ENCODE measurements around the gene LRP6.

The LRP6 gene

DNA sequence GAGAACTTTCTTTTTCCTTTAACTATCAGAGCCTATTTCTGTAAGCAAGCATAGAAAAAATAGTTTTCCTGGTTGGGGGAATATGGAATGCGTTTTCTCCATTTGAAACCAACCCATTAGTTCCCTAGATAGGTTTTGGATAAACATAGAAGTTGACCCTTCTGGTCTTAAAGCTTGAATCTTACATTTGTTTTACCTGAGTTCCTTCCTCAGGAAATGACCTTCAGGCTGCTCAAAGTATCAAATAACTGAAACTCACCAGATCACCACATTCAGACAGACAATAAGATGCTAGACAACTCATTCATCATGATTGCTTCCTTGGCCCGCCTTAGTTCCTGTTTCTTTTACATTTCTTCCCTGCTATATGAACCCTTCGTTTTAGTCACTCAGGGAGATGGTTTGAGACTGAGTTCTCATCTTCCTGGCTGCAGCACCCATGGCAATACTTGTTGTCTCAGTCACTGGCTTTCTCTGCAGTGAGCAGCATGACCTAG lies 52.2 kb downstream of the LRP6 start:
- DNase-seq (ENCODE audit: low read depth, low spot score), result no peak

DNA sequence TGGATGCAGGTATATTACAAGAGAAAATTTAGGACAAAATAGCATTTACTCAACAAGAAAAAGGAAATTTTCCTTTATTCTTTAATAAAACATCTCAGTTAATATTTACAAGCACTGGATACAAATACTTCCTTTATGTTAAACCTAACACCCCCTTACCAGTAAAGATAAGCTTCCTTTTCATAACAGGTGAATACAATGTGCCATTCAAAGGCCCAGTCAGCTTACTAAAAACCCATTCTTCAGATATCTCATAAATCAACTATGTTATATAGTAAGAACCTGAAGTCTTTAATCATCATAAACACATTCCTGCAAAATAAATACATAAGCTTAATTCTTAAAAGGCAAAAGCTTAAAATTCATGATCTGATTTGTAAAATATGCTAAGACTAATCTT lies 52.6 kb downstream of the LRP6 start:
- DNase-seq (ENCODE audit: low read depth, low spot score), result no peak

DNA sequence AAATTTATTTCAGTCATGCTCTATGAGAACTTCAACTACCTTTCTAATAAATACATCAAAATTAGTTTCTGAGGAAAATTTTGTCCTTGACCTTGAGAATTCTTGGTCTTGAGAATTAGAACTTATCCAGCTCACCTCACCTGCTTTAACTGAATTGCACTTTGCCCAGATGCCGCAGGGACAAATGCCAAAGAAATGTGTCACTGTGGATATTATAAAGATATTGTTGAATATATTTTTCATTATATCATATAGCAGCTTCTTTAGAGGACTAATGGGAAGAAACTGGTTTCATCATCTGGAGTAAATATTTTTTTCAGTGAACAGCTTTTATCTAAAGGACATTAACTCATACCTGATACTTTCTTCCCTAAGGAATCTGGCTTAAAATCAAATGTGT lies 54.1 kb downstream of the LRP6 start:
- DNase-seq (ENCODE audit: low read depth, low spot score), result no peak

DNA sequence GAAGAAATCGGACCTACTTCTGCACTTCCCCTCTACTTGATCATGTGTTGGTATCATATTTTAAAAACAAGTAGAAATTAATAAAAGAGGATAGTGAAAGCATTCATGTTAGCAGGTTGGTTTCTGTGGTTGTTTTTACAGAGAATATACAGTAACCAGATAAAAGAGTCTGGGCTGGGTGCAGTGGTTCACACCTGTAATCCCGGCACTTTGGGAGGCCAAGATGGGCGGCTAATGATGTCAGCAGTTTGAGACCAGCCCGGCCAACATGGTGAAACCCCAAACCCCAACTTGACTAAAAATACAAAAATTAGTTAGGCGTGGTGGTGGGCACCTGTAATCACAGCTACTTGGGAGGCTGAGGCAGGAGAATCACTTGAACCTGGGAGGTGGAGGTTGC lies 55.9 kb downstream of the LRP6 start:
- no peak for DNase-seq (ENCODE audit: low read depth, low spot score)

DNA sequence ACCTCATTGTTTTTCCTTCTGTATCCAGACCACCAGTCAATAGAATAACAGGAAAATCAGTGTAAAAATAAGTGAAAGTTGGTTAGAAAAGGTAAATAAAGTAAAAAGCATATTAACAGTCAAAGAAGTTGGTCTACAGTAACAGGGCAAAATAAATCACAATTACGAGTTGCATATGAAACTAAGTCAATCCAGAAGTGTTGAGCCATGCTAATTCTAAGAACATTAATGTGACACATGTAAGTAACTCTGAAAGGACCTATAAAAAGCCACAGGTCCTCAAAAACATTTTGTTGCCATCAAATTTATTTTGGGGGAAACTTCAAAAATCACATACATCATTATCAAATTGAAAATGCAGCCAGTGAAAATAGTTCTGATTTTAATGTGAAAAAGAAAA lies 56.4 kb downstream of the LRP6 start:
- no peak for DNase-seq (ENCODE audit: low read depth, low spot score)

DNA sequence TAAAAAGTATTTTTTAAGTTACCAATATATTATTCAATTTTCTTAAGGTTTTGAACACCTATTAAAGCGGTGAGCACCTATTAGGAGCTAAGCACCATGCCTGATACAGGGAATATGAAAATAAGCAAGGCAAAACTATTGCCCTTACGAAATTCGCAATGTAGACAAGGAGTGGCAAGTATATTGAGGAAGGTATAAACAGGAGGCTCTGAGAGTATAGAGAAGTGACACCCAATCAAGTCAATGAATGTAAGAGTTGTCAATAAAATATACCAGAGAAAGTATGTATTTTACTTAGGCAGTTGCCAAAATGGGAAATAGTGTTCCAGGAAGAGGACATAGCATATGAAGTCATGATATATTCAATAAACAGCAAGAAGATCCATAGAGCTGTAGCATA lies 57.2 kb downstream of the LRP6 start:
- no peak for DNase-seq (ENCODE audit: low read depth, low spot score)

DNA sequence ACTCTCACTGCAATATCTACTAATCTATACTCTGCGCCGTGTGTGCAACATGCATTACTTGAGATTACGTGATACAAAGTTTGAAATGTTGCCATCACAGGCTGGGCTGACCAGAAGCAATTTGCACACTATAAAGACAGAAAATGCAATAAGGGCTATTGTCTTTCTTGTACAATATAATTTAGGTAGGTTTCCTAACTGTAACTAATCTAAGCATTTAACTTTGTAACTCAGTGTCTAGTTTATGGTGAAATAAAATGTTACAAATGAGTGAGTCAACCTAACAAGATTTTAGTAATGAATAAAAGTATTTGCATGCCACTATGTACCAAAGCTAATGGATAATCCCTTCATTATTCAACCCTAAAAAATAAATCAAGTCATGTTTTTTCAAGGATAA lies 57.8 kb downstream of the LRP6 start:
- DNase-seq (ENCODE audit: low read depth, low spot score), result no peak

DNA sequence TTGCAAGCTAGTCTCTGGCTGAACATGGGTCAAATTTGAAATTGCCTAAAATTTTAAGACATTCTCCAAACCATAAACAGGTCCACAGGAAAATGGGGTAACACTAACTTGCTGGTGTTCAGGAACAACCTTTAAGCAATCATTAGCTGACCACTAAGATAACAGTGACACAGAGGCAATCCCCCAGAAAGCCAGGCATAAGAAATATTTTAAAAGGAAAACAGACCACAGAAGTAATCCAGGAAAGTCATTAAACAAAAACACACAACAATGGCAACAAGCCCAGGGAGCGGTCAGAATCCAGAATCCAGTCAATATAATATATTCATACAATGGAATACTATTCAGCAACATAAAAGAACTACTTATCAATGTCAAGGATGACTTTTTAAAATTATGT lies 59.1 kb downstream of the LRP6 start:
- no peak for DNase-seq (ENCODE audit: low read depth, low spot score)

DNA sequence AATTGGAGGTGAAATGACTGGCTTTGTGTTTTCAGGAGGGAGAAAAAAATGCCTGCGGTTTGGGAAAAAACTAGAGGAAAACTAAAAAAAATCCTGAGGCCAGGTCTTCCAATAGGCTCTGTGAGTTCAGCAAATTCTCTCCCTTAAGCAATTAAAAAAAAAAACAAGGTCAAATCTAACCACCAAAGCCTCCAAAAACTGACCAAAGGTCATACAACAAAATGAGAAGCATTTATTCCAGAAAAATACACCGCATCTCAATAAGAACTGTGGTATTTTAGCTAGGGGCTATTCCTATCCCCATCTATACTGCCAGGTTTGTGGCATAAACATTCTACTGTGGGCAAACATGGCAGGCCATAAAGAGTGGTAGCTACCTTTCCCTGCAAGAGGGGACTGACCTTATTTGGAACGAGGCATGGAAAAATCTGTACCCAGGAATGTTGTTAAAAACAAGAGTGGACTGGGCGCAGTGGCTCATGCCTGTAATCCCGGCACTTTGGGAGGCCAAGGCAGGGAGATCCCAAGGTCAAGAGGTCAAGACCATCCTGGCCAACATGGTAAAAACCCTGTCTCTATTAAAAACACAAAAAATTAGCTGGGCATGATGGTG lies 60.0 kb downstream of the LRP6 start:
- no peak for DNase-seq (ENCODE audit: low read depth, low spot score)

DNA sequence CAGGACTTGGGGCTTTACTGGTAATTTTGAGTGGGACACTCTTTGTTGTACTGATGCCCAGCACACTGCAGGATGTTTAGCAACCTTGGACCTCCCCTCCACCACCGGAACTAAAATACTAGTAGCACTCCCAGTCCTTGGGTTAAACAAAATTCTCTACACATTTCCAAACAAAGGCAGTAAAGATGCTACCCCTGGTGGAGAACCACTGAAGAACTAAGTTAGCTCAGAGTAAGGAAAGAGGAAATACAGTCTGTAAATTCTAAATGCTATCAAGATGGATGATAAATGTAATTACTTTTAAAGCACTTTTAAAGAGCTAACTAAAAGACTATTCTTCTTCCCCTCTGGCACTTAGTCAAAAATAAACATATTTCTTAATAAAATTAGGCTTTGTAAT lies 64.1 kb downstream of the LRP6 start:
- DNase-seq (ENCODE audit: low read depth, low spot score), result no peak

DNA sequence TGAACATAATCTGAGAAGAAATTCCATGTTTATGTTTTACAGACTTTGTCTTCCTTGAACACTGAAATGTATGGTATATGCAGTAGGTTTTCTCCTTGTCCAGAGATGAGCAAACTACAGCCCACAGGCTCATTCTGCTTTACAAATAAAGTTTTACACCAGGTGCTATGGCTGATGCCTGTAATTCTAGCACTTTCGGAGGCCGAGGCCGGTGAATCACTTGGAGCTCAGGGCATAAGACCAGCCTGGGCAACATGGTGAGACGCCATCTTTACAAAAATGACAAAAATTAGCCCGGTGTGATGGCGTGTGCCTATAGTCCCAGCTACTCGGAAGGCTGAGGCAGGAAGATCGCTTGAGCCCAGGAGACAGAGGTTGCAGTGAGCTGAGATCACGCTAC lies 64.7 kb downstream of the LRP6 start:
- no peak for DNase-seq (ENCODE audit: low read depth, low spot score)

DNA sequence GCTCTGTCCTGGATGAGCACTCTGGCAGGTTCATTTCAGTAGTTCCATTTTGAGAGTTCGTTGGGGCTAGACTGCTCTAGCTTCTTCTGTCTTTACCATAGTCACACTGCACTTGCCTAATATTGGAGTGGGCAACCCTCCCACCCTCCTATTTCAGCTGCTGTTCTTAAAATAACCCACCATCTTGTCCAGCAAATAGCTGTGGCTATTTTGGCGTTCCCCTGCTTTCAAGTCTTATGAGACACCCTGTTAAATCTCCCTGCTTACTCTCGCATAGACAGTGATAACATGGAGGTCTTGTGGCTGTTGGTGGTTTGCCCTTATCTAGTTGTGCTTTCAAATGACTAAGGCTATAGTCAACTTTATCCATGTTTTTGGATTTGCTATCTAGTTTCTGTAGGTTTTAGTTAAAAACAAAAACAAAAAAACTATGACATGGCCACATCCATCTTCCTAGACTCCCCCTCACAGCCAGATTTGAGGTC lies 65.5 kb downstream of the LRP6 start:
- no peak for DNase-seq (ENCODE audit: low read depth, low spot score)

DNA sequence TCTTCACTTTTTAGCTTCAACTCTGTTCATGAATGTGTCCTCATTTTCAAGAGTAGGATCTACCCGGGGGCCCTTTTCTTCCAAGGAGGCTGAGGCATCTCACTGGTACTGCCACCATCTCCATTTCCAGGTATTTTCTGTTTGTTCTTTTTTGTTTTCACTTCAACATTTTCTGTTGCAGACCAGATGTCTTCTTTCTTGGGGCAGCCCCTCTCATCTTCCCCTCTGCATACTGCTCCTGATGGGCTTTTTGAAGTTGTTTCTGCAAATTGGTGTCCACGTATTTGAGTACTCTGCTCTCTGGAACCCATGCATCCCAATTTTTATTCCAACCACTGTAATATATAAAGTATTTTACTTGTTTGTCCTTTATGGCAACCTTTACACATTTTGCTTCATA lies 66.5 kb downstream of the LRP6 start:
- no peak for DNase-seq (ENCODE audit: low read depth, low spot score)

DNA sequence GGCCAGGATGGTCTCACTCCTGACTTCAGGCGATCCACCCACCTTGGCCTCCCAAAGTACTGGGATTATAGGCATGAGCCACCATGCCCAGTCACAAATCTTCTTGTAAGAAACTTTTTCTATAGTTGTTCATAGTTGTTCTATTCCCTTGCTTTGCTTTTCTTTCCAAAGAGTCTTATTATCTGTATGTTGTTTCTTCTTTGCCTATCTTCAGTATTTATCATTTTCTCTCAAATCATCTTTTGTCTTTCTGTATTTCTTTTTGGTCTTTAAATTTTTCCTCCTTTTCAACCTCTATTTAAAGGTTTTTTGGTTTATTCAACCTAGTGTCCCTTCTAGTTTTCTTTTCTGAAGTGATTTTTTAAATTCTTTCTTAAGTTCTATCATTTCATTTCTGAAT lies 68.7 kb downstream of the LRP6 start:
- DNase-seq (ENCODE audit: low read depth, low spot score), result no peak

DNA sequence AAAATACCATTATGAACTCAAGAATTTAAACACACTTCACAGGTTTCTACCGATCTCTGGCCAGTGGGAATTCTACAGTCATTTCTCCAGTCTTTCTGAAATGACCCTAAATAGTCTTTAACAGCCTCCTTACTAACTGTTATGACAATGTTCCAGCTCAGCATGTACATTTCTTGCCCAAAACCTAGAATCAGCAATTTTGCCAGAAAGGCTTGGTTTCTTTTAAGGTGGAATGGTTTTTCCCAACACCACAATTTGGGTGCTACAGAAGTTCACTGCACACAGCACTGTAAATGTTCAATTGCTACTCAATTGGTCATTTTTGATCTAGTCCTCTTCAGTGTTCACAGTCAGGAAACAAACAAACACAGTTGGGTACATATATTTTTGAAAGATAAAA lies 69.7 kb downstream of the LRP6 start:
- no peak for DNase-seq (ENCODE audit: low read depth, low spot score)

DNA sequence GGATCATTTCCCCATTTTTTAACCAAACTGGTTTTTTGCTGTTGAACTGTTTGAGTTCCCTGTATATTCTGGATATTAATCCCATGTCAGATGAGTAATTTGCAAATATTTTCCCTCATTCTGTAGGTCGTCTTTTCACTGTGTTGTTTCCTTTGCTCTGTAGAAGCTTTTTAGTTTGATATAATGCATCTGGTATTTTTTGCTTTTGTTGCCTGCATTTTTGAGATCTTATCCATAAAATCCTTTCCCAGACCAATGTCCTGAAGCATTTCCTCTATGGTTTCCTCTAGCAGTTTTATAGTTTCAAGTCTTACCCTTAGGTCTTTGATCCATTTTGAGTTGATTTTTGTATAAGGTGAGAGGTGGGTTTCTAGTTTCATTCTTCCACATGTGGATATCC lies 71.3 kb downstream of the LRP6 start:
- DNase-seq (ENCODE audit: low read depth, low spot score), result no peak

DNA sequence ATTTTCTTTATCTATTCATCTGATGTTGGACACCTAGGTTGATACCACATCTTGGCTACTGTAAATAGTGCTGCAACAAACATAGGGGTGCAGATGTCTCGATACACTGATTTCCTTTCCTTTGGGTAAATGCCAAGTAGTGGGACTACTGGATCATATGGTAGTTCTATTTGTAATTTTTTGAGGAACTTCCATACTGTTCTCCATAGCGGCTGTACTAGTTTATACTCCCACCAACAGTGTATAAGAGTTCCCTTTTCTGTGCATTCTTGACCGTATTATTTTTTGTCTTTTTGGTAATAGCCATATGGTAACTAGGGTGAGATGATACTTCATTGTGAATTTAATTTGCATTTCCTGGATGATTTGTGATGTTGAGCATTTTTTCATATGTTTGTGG lies 71.8 kb downstream of the LRP6 start:
- no peak for DNase-seq (ENCODE audit: low read depth, low spot score)

DNA sequence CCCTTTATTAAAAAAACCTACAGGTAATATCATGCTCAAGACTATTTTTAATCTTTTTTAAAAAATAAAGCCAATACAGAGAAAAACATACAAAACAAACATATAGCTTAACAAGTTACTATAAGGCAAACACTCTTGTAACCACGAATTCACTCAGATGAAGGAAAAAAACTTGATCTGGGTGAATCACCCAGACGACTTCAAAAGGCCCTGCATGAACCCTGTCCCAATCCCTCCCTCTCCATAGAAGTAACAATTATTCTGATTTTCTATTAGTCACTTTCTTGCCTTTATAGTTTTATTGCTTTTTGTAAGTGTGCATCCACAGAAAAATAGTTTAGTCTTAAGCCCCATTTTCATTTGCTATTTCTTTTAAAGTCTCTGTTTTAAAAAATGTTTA lies 72.6 kb downstream of the LRP6 start:
- no peak for DNase-seq (ENCODE audit: low read depth, low spot score)

DNA sequence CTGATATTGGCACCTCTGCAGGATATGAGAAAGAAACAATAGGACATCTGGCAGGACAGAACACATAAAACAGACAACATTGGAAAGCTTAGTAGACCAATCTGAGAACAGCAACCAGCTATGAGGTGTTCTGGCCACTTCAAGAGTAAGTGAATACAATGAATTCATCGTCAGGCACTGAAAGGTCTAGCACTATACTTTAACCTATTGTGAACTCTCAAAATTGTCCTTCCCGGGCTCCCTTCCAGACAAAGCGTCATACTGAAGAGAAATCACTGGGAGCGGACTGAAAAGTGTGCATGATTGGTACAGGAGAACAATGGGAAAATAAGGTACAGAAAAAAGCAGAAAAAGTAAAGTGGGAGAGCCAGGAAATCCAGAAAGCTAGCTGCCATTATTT lies 75.8 kb downstream of the LRP6 start:
- DNase-seq (ENCODE audit: low read depth, low spot score), result no peak

DNA sequence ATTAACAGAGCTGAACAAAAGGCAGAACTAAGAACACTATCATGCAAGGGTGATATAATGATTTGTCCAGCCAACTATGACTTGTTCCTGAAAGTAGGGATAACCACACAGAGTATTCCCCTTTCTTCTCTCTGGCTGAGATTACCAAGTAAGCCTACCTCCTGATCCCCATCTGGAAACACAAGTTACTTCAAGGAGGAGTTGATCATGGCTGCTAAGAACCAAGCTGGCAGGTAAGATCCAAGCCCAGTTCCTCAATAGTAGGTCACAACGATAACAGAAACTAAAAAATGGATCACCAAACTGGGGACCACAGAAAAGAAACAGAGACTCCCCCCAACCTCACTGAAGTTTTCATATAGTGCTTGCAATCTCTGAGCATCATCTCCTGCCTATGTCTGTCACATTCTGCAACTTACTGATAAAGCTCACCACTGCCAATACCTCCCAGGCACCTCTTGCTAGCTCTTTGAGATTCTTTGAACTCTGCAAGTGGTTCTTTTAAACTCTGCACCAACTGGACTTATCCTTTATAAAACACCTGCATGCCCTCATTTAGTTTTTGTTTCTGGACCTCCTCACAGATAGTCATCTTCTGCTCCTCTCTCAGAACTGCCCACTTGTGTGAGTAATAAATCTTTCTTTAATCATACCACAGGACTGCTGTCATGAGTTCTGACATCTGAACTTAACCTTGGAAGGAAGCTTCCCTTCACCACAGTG lies 76.6 kb downstream of the LRP6 start:
- DNase-seq (ENCODE audit: low read depth, low spot score), result no peak

DNA sequence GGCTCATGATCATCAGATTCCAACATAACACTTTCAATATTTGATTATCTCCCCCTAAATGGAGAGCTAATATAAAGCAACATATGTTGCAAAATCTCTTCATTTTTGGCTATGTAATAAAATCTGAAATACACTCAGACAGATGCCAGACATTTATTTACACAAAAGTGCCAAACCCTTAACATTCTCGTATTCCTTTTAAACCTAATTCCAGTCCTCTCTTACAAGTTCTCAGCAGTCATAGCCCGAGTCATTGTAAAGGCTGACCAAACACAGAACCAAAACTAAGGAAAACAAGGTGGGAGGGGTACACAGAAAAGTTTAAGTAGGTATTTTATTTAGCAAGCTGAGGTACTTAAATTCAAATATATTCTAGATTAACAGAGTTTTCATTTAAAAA lies 81.4 kb downstream of the LRP6 start:
- DNase-seq (ENCODE audit: low read depth, low spot score), result no peak

DNA sequence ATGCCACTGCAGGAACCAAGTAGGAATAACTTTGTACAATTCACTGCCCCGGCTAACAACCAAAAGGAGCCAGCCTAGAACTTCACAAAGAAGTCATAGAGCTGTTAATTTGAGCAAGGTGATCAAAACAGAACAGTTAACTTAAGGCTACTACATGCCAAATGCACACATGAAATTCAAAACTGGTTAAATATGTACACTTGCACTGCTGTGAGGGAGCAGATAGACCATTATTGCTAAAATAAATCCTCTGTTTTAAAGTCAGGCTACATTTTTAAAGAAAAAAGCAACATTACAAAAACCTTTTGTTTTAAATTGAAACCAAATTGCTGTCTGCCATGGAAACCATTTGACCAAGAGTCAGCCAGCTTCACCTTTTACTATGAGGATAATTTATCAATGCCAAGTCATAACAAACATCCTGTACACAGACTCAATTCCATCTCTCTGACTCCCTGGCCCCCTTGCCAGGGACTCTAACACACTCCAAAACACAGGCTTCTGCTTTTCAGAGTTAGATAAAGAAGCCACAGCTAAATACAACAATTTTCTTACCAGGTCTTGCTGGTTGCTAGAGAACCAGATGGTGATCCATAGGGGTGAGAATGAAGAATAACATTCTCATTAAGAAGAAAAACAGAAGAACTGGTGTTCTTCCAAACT lies 84.0 kb downstream of the LRP6 start:
- DNase-seq (ENCODE audit: low read depth, low spot score), result no peak

DNA sequence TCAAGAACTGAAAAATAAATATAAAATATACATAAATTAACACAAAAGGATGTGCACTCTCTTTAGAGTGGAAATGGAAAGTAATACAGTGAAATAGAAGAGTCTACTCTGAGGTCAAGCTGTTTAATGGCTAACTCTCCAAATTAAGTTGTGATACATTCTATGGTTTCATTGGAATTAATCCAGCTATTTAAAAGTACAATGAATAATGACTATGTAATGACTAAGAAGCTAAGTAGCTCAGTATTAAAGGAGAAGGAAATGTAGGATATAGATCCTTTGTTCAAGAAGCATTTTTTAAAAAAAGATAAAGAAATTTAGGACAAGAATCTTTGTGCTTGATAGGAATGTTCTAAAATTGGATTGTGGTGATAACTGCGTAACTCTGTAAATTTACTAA lies 85.3 kb downstream of the LRP6 start:
- DNase-seq (ENCODE audit: low read depth, low spot score), result no peak

Data from activated CD4-positive, CD25-positive, alpha-beta regulatory T cell treated with anti-CD3 and anti-CD28 coated beads, Interleukin-2, amount 50 U/mL, for 16 hours (primary cell).